ENCODE results near the gene FMOD. TPM values are rescaled to one million over a fixed set of nuclear protein-coding genes. Genes with fewer than 3 reads are reported as not detected.

Gene FMOD
- total RNA-seq, 1 experiment from 2014 or later: 0.45 TPM

Small RNA genes lying within 50 kb of the gene (small RNA-seq; reads per million reads assigned to genes)
- gene AL359837.1: 0 to 0.06 reads per million in 2 experiments
- gene RNU6-487P: 0 reads per million in 2 experiments

Other genes starting within 250 kb of the FMOD start
- gene ADORA1, start 223.4 kb downstream of the FMOD start, total RNA-seq (2014; rRNA removed; shearing (Covaris generic)): 0.17 TPM in 1 of 2 replicates, not detected in the other
- not detected in 2 replicates for gene MYBPH, start 175.3 kb downstream of the FMOD start, total RNA-seq (2014; rRNA removed; shearing (Covaris generic))
- gene CHI3L1, start 164.4 kb downstream of the FMOD start, total RNA-seq (2014; rRNA removed; shearing (Covaris generic)): not detected in 2 replicates
- not detected in 2 replicates for gene CHIT1, start 121.4 kb downstream of the FMOD start, total RNA-seq (2014; rRNA removed; shearing (Covaris generic))
- 19.6 and 19.9 TPM in 2 replicates for gene BTG2, start 45.6 kb downstream of the FMOD start, total RNA-seq (2014; rRNA removed; shearing (Covaris generic))
- not detected in 2 replicates for gene PRELP, start 124.7 kb upstream of the FMOD start, total RNA-seq (2014; rRNA removed; shearing (Covaris generic))
- gene OPTC, start 143.0 kb upstream of the FMOD start, total RNA-seq (2014; rRNA removed; shearing (Covaris generic)): not detected in 2 replicates